ENCODE data around the gene RERE.

RERE gene

DNA sequence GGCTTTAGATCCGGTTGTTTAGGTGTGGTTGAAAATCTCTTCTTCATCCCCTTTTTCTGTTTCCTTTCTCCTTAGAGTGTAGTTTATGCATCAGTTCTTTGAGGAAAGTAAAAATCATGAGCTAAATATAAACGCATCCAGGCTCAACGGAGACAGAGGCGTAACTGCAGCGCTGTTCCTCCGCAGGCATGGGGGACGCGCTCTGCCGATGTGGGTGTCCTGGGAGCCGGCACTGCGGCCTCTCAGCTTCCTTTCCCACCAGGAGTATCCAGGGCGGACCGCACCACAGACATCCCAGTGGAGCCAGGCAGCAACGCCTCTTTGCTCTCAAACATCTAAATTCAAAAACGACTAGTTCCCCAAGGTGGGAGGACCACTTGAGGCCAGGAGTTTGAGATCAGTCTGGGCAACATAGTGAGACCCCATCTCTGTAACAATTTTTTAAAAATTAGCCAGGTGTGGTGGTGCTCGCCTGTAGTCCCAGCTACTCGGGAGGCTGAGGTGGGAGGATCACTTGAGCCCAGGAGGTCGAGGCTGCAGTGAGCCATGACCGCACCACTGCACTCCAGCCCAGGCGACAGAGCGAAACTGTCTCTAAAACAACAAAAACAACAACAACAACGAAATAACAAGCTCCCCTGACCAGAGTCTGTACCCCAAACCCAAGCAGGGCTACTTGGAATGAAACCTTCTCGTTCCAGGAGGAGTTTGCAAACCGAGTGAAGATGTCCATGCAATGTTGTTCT lies 483.2 kb downstream of the RERE start:
- no peak for DNase-seq (ENCODE audit: low read depth in 2 of 2)

- DNase-seq (ENCODE audit: low read depth in 2 of 2): no peak
Observed at GRCh38 chr1:8333246-8333987, 484.0 kb downstream of the RERE start.

DNA sequence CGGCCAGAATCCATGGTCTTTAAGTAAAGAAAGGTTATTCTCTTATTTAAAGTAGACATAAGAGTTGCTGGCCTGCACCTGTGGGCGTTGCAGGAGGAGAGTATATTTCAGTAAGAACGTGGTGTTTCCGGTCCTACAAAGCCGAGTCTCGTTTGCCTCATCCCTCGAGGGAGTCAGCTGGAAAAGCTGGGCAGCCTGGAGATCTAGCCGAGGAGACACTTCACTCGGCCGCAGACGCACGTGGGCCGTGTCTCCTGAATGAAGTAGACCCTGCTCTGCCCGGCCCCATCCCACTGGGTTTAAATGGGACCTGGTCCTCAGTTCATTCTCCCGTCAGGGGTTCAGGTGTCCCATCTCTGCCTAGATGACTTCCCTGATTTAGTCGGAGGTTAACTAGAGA lies 484.6 kb downstream of the RERE start:
- no peak for DNase-seq (ENCODE audit: low read depth in 2 of 2)

DNA sequence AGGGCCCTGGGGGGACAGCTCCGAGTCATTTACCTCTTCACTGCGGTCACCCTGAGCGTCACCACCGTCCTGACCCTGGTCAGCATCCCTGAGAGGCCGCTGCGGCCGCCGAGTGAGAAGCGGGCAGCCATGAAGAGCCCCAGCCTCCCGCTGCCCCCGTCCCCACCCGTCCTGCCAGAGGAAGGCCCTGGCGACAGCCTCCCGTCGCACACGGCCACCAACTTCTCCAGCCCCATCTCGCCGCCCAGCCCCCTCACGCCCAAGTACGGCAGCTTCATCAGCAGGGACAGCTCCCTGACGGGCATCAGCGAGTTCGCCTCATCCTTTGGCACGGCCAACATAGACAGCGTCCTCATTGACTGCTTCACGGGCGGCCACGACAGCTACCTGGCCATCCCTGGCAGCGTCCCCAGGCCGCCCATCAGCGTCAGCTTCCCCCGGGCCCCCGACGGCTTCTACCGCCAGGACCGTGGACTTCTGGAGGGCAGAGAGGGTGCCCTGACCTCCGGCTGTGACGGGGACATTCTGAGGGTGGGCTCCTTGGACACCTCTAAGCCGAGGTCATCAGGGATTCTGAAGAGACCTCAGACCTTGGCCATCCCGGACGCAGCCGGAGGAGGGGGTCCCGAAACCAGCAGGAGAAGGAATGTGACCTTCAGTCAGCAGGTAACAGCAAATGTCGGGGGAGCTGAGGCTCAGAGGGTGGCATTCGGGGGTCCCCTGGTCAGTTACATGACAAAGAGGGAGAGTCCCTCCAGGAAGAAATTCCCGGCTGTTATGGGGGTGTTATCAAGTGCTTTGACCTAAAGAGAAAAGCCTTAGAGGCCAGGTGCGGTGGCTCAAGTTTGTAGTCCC lies 486.9 kb downstream of the RERE start:
- DNase-seq (ENCODE audit: low read depth in 2 of 2): no peak

DNA sequence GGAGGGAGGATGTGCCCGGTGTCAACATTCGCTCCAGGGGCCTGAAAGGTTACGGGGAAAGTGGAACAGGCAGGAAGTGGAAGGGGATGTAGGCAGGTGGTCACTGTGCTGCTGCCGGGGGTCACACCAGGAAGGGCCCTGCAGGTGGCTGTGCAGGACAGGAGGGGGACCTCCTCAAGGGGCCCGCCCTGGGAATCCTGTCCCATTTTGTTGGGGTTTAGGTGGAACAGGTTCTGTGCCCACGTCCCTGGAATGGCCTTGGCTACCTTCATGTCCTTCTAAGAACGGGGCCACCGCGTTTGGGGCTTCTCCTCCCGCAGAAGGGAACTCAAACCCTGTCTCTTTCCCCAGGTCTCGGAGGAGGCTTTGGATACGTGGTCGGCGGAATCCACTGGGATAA lies 487.6 kb downstream of the RERE start:
- no peak for DNase-seq (ENCODE audit: low read depth in 2 of 2)

DNA sequence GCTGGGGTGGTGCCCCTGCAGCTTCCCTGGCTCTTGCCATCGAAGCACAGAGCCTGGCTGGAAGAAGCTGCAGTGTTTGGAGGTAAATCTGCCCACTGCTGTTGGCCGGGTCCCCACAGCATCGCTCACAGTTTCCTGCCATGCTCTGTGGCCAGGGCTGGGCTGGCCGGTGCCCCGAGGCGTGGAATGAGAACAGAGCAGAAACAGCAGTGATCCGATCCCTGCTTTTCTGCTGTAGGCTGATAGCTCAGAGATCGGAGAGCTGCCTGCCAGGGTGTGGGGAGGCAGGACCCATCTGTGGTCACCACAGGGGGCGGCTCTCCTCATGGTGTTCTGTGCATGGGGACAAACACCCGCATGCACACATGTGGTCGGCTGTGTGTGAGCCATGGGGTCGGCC lies 488.0 kb downstream of the RERE start:
- DNase-seq (ENCODE audit: low read depth in 2 of 2): no peak

DNA sequence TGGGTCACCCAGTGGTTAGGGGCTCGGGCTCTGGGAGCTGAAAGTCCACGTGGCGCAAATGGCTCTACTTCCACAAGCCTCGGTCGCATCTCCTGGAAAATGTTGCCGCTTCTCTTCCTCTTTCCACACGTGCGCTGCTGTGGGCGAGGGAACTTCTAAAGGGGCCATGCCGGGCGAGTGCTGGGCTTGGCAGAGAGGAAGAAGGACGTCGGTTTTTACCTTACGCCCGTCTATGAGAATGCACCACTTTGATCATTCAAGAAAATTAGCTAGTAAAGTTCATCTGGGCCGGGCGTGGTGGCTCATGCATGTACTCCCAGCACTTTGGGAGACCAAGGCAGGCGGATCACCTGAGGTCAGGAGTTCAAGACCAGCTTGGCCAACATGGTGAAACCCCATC lies 489.2 kb downstream of the RERE start:
- no peak for DNase-seq (ENCODE audit: low read depth in 2 of 2)

DNA sequence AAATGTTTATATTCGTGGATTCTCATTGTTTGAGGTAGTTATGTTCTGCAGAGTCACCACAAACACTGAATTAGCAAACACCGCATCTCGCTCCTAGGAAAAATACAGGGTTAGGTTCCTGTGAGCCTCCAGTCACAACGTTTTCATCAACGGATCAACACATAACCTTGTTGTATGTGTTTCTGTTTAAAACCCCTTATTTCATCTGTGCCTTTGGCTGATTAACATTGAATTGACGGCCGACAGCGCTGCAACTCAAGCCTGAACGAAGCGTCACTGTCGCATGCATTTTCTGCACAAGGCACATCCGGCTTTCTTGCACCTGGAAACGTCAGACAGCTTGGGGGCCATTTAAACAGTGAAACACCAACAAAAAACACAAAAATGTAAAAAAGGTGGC lies 491.2 kb downstream of the RERE start:
- DNase-seq (ENCODE audit: low read depth in 2 of 2): no peak

DNA sequence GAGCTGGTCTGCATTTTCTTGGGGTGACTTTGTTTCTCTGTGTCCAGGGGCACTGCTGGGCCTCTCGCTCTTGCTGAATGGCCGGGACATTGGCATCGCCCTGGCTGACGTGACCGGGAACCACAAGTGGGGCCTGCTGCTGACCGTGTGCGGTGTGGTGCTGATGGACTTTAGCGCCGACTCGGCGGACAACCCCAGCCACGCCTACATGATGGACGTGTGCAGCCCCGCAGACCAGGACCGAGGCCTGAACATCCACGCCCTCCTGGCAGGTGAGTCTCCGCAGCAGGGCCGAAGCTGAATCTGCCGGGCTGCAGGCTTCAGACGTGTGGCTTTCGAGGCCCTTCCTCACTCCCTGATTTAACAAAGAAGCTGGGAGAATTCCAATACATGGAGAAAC lies 491.7 kb downstream of the RERE start:
- DNase-seq (ENCODE audit: low read depth in 2 of 2): no peak

GRCh38 chr1:8324176-8324810 lies 493.1 kb downstream of the RERE start:
- DNase-seq (ENCODE audit: low read depth in 2 of 2): no peak

- no peak for DNase-seq (ENCODE audit: low read depth in 2 of 2)
Observed at GRCh38 chr1:8323706-8324105, 493.7 kb downstream of the RERE start.

GRCh38 chr1:8321612-8322011 lies 495.8 kb downstream of the RERE start:
- no peak for DNase-seq (ENCODE audit: low read depth in 2 of 2)

DNA sequence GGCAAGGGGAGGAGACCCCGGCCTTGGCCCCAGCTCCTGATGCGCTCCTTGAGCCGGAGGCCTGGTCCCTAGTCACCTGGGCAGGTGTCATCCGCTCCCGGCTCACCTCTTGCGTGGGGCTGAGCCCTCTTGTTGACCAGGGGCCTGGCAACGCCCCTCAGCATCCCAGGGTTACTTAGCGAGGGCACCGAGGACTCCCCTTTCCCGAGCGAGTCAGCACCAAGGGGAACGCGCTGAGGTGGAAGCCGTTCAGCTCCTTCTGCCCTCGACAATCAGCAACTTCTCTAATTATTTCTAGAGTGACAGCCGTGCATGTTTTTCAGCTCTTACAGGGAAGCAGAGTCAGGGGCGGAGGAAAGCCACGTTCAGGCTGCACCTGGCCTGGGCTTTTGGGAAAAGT lies 499.0 kb downstream of the RERE start:
- DNase-seq (ENCODE audit: low read depth in 2 of 2): no peak

DNA sequence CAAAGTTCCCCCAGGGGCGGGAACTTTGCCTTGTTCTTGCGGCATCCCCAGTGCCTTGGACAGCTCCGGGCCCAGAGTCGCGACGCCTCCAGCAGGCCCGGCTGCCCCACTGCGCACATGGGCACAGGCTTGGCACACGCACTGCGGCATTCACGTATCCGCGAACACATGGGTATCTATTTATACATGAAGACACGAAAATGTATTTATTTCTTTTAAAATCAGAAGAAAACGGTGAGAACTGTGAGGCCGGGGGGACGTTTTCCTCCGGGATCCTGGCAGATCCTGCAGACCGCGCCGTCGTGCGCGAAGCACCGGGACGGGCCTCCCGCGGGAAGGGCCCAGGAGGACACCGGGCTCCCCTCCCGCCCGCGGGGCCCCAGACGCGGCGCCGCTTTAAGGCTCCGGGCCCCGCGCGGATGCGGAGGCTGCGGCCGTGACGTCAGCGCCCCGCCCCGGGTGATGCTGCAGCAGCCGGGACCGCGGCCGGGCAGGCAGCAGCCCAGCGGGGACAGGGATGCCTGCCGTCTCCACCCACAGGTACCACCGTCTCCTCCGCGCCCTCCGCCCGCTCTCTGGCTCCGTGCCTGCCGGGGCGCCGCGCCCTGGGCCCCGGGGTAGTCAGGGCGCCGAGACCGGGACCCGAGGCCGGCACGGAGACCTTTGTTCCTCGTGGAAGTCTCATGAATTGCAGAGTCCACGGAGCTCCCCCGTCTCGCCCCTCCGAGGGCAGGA lies 499.6 kb downstream of the RERE start, which contains the start of gene SLC45A1:
TSS of gene SLC45A1 (plus strand) at position 468 of the 735 bp plus-strand sequence. CDS start 6,216 bp downstream, outside the sequence.
- DNase-seq (ENCODE audit: low read depth in 2 of 2): peak in 1 of 2 experiments; percentile 30

- DNase-seq (ENCODE audit: low read depth in 2 of 2): no peak
Observed at GRCh38 chr1:8315573-8316475, 501.6 kb downstream of the RERE start.

DNA sequence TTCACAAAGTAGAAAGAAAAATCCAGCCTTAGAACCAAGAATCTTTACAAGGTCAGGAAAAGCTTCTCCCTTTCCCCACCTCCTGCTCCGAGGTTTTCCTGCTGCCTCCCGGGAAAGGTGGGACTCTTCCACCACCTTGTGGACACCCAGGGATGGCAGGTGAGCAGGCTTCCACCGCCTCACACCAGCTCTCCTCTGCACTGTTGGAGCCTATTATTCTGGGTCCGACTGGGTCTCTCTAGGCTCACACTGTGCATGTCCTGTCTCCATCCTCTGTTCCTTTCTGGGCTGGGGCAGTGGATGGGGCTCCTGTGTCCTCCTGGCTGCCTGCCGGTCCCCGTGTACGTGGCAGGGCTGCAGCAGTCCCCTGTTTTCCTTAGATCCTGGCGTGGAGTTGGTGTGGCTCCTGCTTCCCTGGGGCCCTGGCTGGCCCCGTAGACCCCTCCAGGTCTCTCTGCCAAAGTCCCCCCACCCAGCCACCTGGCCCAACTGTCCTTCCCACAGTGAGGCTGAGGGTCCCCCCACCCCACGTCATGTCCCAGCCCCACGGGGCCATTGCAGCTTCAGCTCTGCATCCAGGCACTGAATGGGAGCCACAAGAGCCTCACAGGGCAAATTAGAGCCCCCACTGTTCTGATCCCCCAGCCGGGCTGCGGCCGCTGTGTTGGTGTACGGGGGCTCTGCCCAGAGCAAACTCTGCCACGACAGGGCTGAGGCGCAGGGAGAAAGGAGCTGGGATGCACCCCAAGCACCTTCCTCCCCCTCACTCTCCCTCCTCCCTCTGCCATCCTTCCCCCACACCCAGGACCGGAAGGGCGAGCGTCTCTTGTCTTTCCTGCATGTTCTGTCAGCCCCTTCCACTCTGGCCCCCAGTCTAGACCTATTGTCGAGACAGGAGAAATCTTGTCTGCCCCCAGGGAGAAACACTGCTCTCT lies 502.8 kb downstream of the RERE start:
- DNase-seq (ENCODE audit: low read depth in 2 of 2): peak; percentile 60 to 63

- DNase-seq (ENCODE audit: low read depth in 2 of 2): no peak
Observed at GRCh38 chr1:8313231-8313630, 504.2 kb downstream of the RERE start.

GRCh38 chr1:8312235-8313218 lies 504.9 kb downstream of the RERE start:
- no peak for DNase-seq (ENCODE audit: low read depth in 2 of 2)
